Neutrophil (primary cell): Measurements from ENCODE around the gene SKAP1.

Experiments
- H3K27ac ChIP-seq: fragments of 200-600 bp; sonication (generic); 2 replicates; pipeline ENCODE4 v1.5.1; 2016; ENCODE audit warnings: mild to moderate bottlenecking, moderate library complexity
- H3K27me3 ChIP-seq: fragments of 200-600 bp; sonication (generic); 2 replicates; pipeline ENCODE4 v1.6.0; 2016; ENCODE audit warnings: mild to moderate bottlenecking
- H3K36me3 ChIP-seq: fragments of 200-600 bp; sonication (generic); 2 replicates; pipeline ENCODE4 v1.5.1; 2017
- H3K4me1 ChIP-seq, 2 experiments: fragments of 200-600 bp in 1 of 2; sonication (generic) in 1 of 2; 1 replicate in 1 of 2; 2 replicates in 1 of 2; pipeline versions ENCODE4 v1.5.1 to v1.6.1; 2013 to 2016; ENCODE audit warnings: low read depth in 1 of 2, low read length in 1 of 2, mild to moderate bottlenecking in 1 of 2, moderate library complexity in 1 of 2; ENCODE audit not compliant: control insufficient read depth in 1 of 2, insufficient read depth in 1 of 2
- H3K4me3 ChIP-seq, 2 experiments: fragments of 200-600 bp in 1 of 2; sonication (generic) in 1 of 2; 1 replicate in 1 of 2; 2 replicates in 1 of 2; pipeline ENCODE4 v1.5.1; 2013 to 2016; ENCODE audit warnings: low read depth in 1 of 2, low read length in 1 of 2, mild to moderate bottlenecking in 1 of 2, moderate library complexity in 1 of 2
- H3K9me3 ChIP-seq: fragments of 200-600 bp; sonication (generic); 2 replicates; pipeline ENCODE4 v1.5.1; 2016
- CTCF ChIP-seq: fragments of 200-600 bp; sonication (generic); IDR thresholded peaks from 2 replicates; pipeline ENCODE4 v1.5.1; 2016; ENCODE audit warnings: antibody characterized with exemption

Gene SKAP1

GRCh38 chr17:48143629-48144028, 286.4 kb downstream of the SKAP1 start:
- H3K9me3 ChIP-seq: no peaks in the 10 kb centered on the region
- no peaks in the 10 kb centered on the region for H3K36me3 ChIP-seq
- H3K4me1 ChIP-seq: peaks cover 4 to 10% of the 10 kb centered on the region in 2 experiments
- no peak for TF ChIP-seq CTCF
- no peak overlapping the region for H3K27ac ChIP-seq
- no peak overlapping the region for H3K4me3 ChIP-seq
- peaks cover 40% of the 10 kb centered on the region for H3K27me3 ChIP-seq

GRCh38 chr17:48139944-48140343, 290.1 kb downstream of the SKAP1 start:
- no peaks in the 10 kb centered on the region for H3K9me3 ChIP-seq
- no peaks in the 10 kb centered on the region for H3K36me3 ChIP-seq
- H3K27ac ChIP-seq: no peak overlapping the region
- peaks cover 16% of the 10 kb centered on the region for H3K27me3 ChIP-seq
- peaks cover 4 to 10% of the 10 kb centered on the region in 2 experiments for H3K4me1 ChIP-seq
- H3K4me3 ChIP-seq: peak overlapping the region in 1 of 2 experiments; percentile 31
- TF ChIP-seq CTCF: no peak

- TF ChIP-seq CTCF: no peak
- no peaks in the 10 kb centered on the region for H3K9me3 ChIP-seq
- no peaks in the 10 kb centered on the region for H3K36me3 ChIP-seq
These were observed 292.4 kb downstream of the SKAP1 start for GRCh38 chr17:48137656-48138055.

GRCh38 chr17:48134912-48135480, 295.0 kb downstream of the SKAP1 start:
- Histone ChIP-seq H3K36me3 (no peaks in the 10 kb centered on the region), H3K4me3 (no peak overlapping the region), H3K27ac (no peak overlapping the region), H3K4me1 (peaks cover 4 to 5% of the 10 kb centered on the region in 2 experiments), H3K9me3 (no peaks in the 10 kb centered on the region), H3K27me3 (no peaks in the 10 kb centered on the region)
- TF ChIP-seq CTCF: no peak

More at GRCh38 chr17:48137656-48138055, 292.4 kb downstream of the SKAP1 start:
- H3K4me1 ChIP-seq: peaks cover 4 to 10% of the 10 kb centered on the region in 2 experiments
- no peak overlapping the region for H3K4me3 ChIP-seq
- no peak overlapping the region for H3K27ac ChIP-seq
- H3K27me3 ChIP-seq: no peaks in the 10 kb centered on the region

GRCh38 chr17:48132385-48132784, 297.6 kb downstream of the SKAP1 start:
- H3K27ac ChIP-seq: no peak overlapping the region
- H3K4me3 ChIP-seq: no peak overlapping the region
- no peak for TF ChIP-seq CTCF
- no peaks in the 10 kb centered on the region for H3K27me3 ChIP-seq
- peaks cover 6% of the 10 kb centered on the region for H3K36me3 ChIP-seq
- no peaks in the 10 kb centered on the region for H3K4me1 ChIP-seq
- no peaks in the 10 kb centered on the region for H3K9me3 ChIP-seq
